GM12872 (cell line): Measurements from ENCODE around the gene CENPQ.

Source experiments
- CTCF ChIP-seq: IDR thresholded peaks from 3 replicates; pipeline ENCODE4 v1.5.1; 2011; ENCODE audit warnings: low read depth, mild to moderate bottlenecking, low read length, moderate library complexity; ENCODE audit not compliant: insufficient read depth

Gene CENPQ

GRCh38 chr6:49531774-49532569 lies 68.8 kb downstream of the CENPQ start:
- peak; percentile 64 for TF ChIP-seq CTCF

DNA sequence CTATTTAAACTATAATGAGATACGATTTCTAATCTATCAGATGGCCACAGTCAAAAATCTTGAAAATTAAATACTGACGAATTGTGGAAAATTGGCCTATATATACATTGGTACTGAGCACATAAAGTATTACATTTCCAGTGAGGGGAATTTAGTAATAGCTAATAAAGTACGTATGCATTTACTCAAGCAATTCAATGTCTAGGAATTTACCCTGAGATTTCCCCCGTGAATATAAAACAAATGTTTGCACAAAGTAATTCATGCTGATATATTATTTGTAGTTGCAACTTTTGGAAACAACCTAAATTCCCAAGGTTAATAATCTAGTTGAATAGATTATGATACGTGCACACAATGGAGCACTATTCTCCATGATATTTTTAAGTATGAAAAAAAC lies 72.6 kb downstream of the CENPQ start:
- no peak for TF ChIP-seq CTCF

DNA sequence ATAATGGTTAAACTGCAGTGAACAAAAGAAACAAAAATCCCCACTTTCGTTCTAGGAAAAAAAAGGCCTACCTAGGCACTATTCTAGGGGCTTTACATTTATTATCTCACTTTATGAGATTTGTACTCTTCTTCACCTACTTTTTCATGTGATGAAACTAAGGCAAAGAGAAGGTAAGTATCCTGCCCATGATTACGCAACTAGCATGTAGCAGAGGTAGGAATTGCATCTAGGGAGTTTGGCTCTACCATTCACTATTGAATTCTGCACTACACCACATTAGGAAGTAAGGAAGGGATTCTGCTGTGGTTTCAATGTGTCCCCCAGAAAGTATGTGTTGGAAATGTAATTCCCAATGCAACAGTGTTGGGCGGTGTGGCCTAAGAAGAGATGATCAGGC lies 75.9 kb downstream of the CENPQ start:
- TF ChIP-seq CTCF: no peak

DNA sequence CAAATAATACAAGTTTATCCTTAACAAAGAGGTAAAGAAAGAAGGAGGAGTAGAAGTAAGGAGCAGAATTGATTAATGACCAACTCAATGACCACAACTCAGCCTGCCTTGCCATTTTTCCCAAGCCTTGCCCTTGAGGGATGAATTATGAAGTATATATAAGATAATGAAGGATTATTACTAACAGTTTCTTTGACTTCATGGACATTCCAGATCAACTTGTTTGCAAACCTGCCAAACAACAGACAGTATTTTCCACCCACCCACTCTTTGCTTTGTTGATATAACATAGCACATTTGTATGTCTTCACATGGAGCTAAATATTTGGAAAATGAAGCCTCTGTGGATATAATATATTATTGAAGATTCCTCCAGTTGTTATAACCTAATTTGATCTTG lies 77.4 kb downstream of the CENPQ start:
- no peak for TF ChIP-seq CTCF

GRCh38 chr6:49541210-49541724 lies 78.1 kb downstream of the CENPQ start:
- TF ChIP-seq CTCF: no peak

- TF ChIP-seq CTCF: no peak
These were observed 78.8 kb downstream of the CENPQ start for GRCh38 chr6:49541936-49542335.
